IMR-90 (cell line): ENCODE measurements around the gene AGBL1. TPM values are rescaled to one million over a fixed set of nuclear protein-coding genes. Genes with fewer than 3 reads are reported as not detected.

Experiments used
- ATAC-seq: fragments of 200-7000 bp; cut with Tn5 transposase; 2 replicates; pipeline ENCODE4 v1.9.1; 2020; ENCODE audit warnings: low read depth, mild to moderate bottlenecking, moderate library complexity
- BruUV-seq: library from RNA; stranded (reverse); fragments of 400-500 nt; replicated peaks from 2 replicates; lab custom pipeline; 2021; lab: Mats Ljungman, UMichigan
- CTCF ChIA-PET: fragments of 300-600 bp; formaldehyde crosslinking; extraction: SDS; loops from one replicate; lab custom pipeline; 2021; ENCODE audit warnings: antibody characterized with exemption; lab: Yijun Ruan, JAX
- POLR2A ChIA-PET: fragments of 300-600 bp; sonication (Branson Sonifier 250); formaldehyde crosslinking; loops from one replicate; lab custom pipeline; 2022; ENCODE audit warnings: antibody characterized with exemption; ENCODE audit not compliant: unreplicated experiment; lab: Charles Lee
- DNase-seq: peaks from one replicate; pipeline ENCODE4 v3.0.0; 2013
- H2AFZ ChIP-seq: replicated peaks from 2 replicates; pipeline ENCODE3; 2013; ENCODE audit warnings: low read length, mild to moderate bottlenecking; ENCODE audit not compliant: poor library complexity
- H2AK5ac ChIP-seq: 2 replicates; pipeline ENCODE4 v1.6.1; 2013; ENCODE audit warnings: low read depth, low read length, inconsistent platforms
- H2AK9ac ChIP-seq: replicated peaks from 2 replicates; pipeline ENCODE3; 2013; ENCODE audit warnings: mild to moderate bottlenecking, low read depth, low read length, moderate library complexity; ENCODE audit not compliant: poor library complexity
- H2BK120ac ChIP-seq: 2 replicates; pipeline ENCODE4 v1.6.1; 2013; ENCODE audit warnings: low read depth, low read length, inconsistent platforms
- H2BK15ac ChIP-seq: 3 replicates; pipeline ENCODE4 v1.6.1; 2013; ENCODE audit warnings: low read depth, low read length, inconsistent platforms
- H2BK20ac ChIP-seq: 2 replicates; pipeline ENCODE4 v1.6.1; 2013; ENCODE audit warnings: low read depth, mild to moderate bottlenecking, inconsistent platforms, low read length, moderate library complexity
- H2BK5ac ChIP-seq: 2 replicates; pipeline ENCODE4 v1.6.1; 2013; ENCODE audit warnings: mild to moderate bottlenecking, low read depth, low read length, inconsistent platforms; ENCODE audit not compliant: poor library complexity, severe bottlenecking
- H3K14ac ChIP-seq: replicated peaks from 2 replicates; pipeline ENCODE4 v1.6.1; 2013; ENCODE audit warnings: low read depth, low read length, inconsistent platforms
- H3K18ac ChIP-seq: 2 replicates; pipeline ENCODE4 v1.6.1; 2013; ENCODE audit warnings: low read depth, low read length, control low read depth
- H3K23ac ChIP-seq: 2 replicates; pipeline ENCODE4 v1.6.1; 2013; ENCODE audit warnings: low read depth, low read length, inconsistent platforms
- H3K27ac ChIP-seq: 2 replicates; pipeline ENCODE4 v1.5.1; 2013; ENCODE audit warnings: mild to moderate bottlenecking, control low read depth, low read length; ENCODE audit not compliant: insufficient read depth
- H3K27me3 ChIP-seq: 2 replicates; pipeline ENCODE4 v1.6.1; 2013; ENCODE audit warnings: low read length; ENCODE audit not compliant: control insufficient read depth, insufficient read depth
- H3K36me3 ChIP-seq: 2 replicates; pipeline ENCODE4 v1.6.1; 2013; ENCODE audit warnings: low read length, mixed read lengths; ENCODE audit not compliant: control insufficient read depth, insufficient read depth
- H3K4ac ChIP-seq: 2 replicates; pipeline ENCODE4 v1.6.1; 2013; ENCODE audit warnings: low read depth, low read length, inconsistent platforms
- H3K4me1 ChIP-seq: 2 replicates; pipeline ENCODE4 v1.6.1; 2013; ENCODE audit warnings: low read length, mixed read lengths; ENCODE audit not compliant: control insufficient read depth, insufficient read depth
- H3K4me2 ChIP-seq: 2 replicates; pipeline ENCODE4 v1.6.1; 2013; ENCODE audit warnings: low read depth, mild to moderate bottlenecking, control low read depth, low read length, moderate library complexity
- H3K4me3 ChIP-seq: 2 replicates; pipeline ENCODE4 v1.5.1; 2013; ENCODE audit warnings: low read depth, mild to moderate bottlenecking, control low read depth, low read length, moderate library complexity; ENCODE audit not compliant: insufficient read depth
- H3K56ac ChIP-seq: 2 replicates; pipeline ENCODE4 v1.6.1; 2013; ENCODE audit warnings: low read length, inconsistent platforms; ENCODE audit not compliant: insufficient read depth; ENCODE audit errors: extremely low read depth
- H3K79me1 ChIP-seq, 2 experiments: 2 replicates each; pipeline ENCODE4 v1.6.1; 2013; ENCODE audit warnings: low read length in 2 of 2, inconsistent platforms in 1 of 2, low read depth in 1 of 2
- H3K9ac ChIP-seq: 2 replicates; pipeline ENCODE4 v1.6.1; 2013; ENCODE audit warnings: low read depth, low read length, control low read depth
- H3K9me1 ChIP-seq: 2 replicates; pipeline ENCODE4 v1.6.1; 2013; ENCODE audit warnings: low read length, inconsistent platforms; ENCODE audit not compliant: insufficient read depth
- H3K9me3 ChIP-seq: 2 replicates; pipeline ENCODE4 v1.6.1; 2013; ENCODE audit warnings: low read length; ENCODE audit not compliant: control insufficient read depth, insufficient read depth
- H4K20me1 ChIP-seq: 2 replicates; pipeline ENCODE4 v1.6.1; 2013; ENCODE audit warnings: low read length, inconsistent platforms; ENCODE audit not compliant: insufficient read depth
- H4K5ac ChIP-seq: 2 replicates; pipeline ENCODE4 v1.6.1; 2013; ENCODE audit warnings: mild to moderate bottlenecking, low read depth, low read length, control low read depth
- H4K8ac ChIP-seq, 2 experiments: 2 replicates each; pipeline ENCODE4 v1.6.1; 2013; ENCODE audit warnings: low read depth in 2 of 2, low read length in 2 of 2, control low read depth in 1 of 2, inconsistent platforms in 1 of 2
- H4K91ac ChIP-seq: 2 replicates; pipeline ENCODE4 v1.6.1; 2013; ENCODE audit warnings: low read depth, low read length, inconsistent platforms; ENCODE audit not compliant: insufficient read depth
- BHLHE40 ChIP-seq: fragments of 150-350 bp; IDR thresholded peaks from 2 replicates; pipeline ENCODE4 v1.6.1; 2016; ENCODE audit warnings: mild to moderate bottlenecking, low read depth, low read length
- CEBPB ChIP-seq: IDR thresholded peaks from 2 replicates; pipeline ENCODE4 v1.6.1; 2012; ENCODE audit warnings: low read depth, low read length, improper control_type of control experiment
- FOS ChIP-seq: fragments of 150-350 bp; IDR thresholded peaks from 2 replicates; pipeline ENCODE4 v1.6.1; 2016; ENCODE audit warnings: low read depth, low read length
- MAFK ChIP-seq: IDR thresholded peaks from 2 replicates; pipeline ENCODE4 v1.6.1; 2012; ENCODE audit warnings: low read depth, low read length, improper control_type of control experiment
- MAZ ChIP-seq: IDR thresholded peaks from 2 replicates; pipeline ENCODE4 v1.6.1; 2012; ENCODE audit warnings: low read depth, mild to moderate bottlenecking, low read length, improper control_type of control experiment, moderate library complexity, borderline replicate concordance
- MXI1 ChIP-seq: IDR thresholded peaks from 2 replicates; pipeline ENCODE4 v1.6.1; 2012; ENCODE audit warnings: low read depth, mild to moderate bottlenecking, low read length, moderate library complexity, borderline replicate concordance
- NFE2L2 ChIP-seq: fragments of 150-350 bp; IDR thresholded peaks from 2 replicates; pipeline ENCODE4 v1.6.1; 2016; ENCODE audit warnings: low read depth, mild to moderate bottlenecking, low read length
- POLR2A ChIP-seq: IDR thresholded peaks from 2 replicates; pipeline ENCODE4 v1.6.1; 2012; ENCODE audit warnings: mild to moderate bottlenecking, low read depth, low read length
- RAD21 ChIP-seq: IDR thresholded peaks from 2 replicates; pipeline ENCODE4 v1.6.1; 2012; ENCODE audit warnings: low read length, improper control_type of control experiment
- RCOR1 ChIP-seq: IDR thresholded peaks from 2 replicates; pipeline ENCODE4 v1.6.1; 2012; ENCODE audit warnings: mild to moderate bottlenecking, low read length, improper control_type of control experiment; ENCODE audit not compliant: insufficient replicate concordance
- RFX5 ChIP-seq: IDR thresholded peaks from 2 replicates; pipeline ENCODE4 v1.8.0; 2012; ENCODE audit warnings: low read depth, mild to moderate bottlenecking, low read length, moderate library complexity
- SMC3 ChIP-seq: fragments of 150-350 bp; IDR thresholded peaks from 2 replicates; pipeline ENCODE4 v1.6.1; 2016; ENCODE audit warnings: low read depth, mild to moderate bottlenecking, antibody characterized with exemption, low read length, moderate library complexity
- WGBS, 2 experiments: methylation state at CpG; one replicate each; pipeline versions ENCODE4 v1.1.5 to v1.1.7; 2013; ENCODE audit warnings: missing lambda C conversion rate in 2 of 2; ENCODE audit not compliant: insufficient read length in 1 of 2; ENCODE audit errors: extremely low coverage in 2 of 2; 5-methylcytosine and 5-hydroxymethylcytosine counted together
- dilution Hi-C: fragments of 300-500 bp; cut with HindIII; formaldehyde crosslinking; loops from one replicate; pipeline ENCODE4 v1.14.3; 2018; ENCODE audit warnings: low sequenced_read_pairs; ENCODE audit not compliant: unreplicated experiment
- in situ Hi-C: fragments of 300-500 bp; cut with MboI; formaldehyde crosslinking; loops from 3 replicates; pipeline ENCODE4 v1.14.3; 2019; ENCODE audit warnings: low sequenced_read_pairs, inconsistent platforms, mixed read lengths
- intact Hi-C: fragments of 100-400 bp; cut with micrococcal nuclease; formaldehyde crosslinking; loops from 2 replicates; pipeline ENCODE4 v1.10.0; 2022
- polyA plus RNA-seq, 3 experiments: library from polyadenylated mRNA; depleted of rRNA; stranded (reverse); fragments of >200 nt; gene quantifications; 2 replicates each; pipeline ENCODE4 v1.2.3, GENCODE V29; 2012; ENCODE audit warnings: low replicate concordance in 1 of 3
- total RNA-seq: library from RNA; depleted of rRNA; stranded (reverse); fragments of >200 nt; gene quantifications from 2 replicates; pipeline ENCODE4 v1.2.3, GENCODE V29; 2012
- TF ChIP-seq, protein P1 (sequence below): fragments of 150-350 bp; IDR thresholded peaks from 2 replicates; pipeline ENCODE4 v1.6.1; 2017; ENCODE audit warnings: mild to moderate bottlenecking, antibody characterized with exemption, low read length, low read depth
- TF ChIP-seq, protein P2 (sequence below): fragments of 150-350 bp; IDR thresholded peaks from 2 replicates; pipeline ENCODE4 v1.6.1; 2016; ENCODE audit warnings: low read depth, mild to moderate bottlenecking, low read length, moderate library complexity, borderline replicate concordance
- TF ChIP-seq, protein P3 (sequence below): conservative IDR thresholded peaks from 2 replicates; pipeline ENCODE4 v1.5.1; 2012; ENCODE audit warnings: mild to moderate bottlenecking, low read depth, low read length, improper control_type of control experiment

The AGBL1 gene
- total and polyA plus RNA-seq, 2 of the 4 experiments (the other 2 are of a cell fraction) = not detected

DNA sequence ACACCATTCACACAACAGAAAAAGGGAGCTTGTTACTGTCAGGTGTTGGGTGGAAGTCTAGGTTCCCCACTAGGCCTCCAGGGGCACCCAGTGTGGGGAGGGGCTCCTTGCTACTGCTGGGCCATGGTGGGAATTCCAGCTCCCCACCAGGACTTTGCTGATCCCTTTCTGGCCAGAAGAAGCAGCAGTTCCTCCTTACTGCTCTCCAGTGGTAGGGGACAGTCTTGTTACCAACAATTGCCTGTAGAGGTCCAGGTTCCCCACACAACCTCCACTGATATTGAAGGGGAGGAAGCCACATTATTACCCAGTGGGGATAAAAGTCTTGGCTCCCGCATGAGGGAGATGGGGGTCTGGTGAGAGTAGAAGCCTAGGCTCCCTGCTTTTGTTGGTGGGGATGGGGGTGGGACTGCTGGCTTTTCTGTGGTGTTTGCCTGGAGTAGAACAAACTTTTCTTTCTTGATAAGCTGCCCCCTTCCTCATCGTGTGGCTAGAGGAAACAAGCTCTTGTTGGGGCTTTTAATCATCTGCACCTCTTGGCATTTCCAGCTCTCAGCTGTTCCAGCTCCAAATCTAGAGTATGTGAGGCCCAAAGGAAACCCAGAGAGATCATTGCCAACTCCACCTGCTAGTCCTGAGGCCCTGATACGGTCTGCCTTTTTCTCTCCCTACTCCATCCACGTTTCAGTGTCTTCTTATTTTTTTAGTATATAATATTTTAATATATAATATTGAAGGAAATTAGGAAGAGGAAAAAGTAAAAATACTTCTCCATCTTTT lies 824.2 kb downstream of the AGBL1 start:
- intact Hi-C loops (no loop called here), dilution Hi-C loops (no loop called here), in situ Hi-C loops (no loop called here)
- no peak overlapping the region for H2AK9ac ChIP-seq
- H3K9ac ChIP-seq = no peak overlapping the region
- no peak overlapping the region for H2BK120ac ChIP-seq
- no peaks in the 10 kb centered on the region for H3K27me3 ChIP-seq
- no peak overlapping the region for H2BK15ac ChIP-seq
- no peaks in the 10 kb centered on the region for H3K79me1 ChIP-seq
- H4K8ac ChIP-seq = no peak overlapping the region
- no peak overlapping the region for H3K56ac ChIP-seq
- no peaks in the 10 kb centered on the region for H3K36me3 ChIP-seq
- no peak overlapping the region for H3K4me3 ChIP-seq
- no peak overlapping the region for H2AK5ac ChIP-seq
- H3K18ac ChIP-seq = no peak overlapping the region
- H2BK5ac ChIP-seq = no peak overlapping the region
- ATAC-seq = no peak
- H4K91ac ChIP-seq = no peak overlapping the region
- no peak for DNase-seq
- H3K4me2 ChIP-seq = no peak overlapping the region
- no peak overlapping the region for H2AFZ ChIP-seq
- H3K9me1 ChIP-seq = no peaks in the 10 kb centered on the region
- H3K4ac ChIP-seq = no peak overlapping the region
- no peaks in the 10 kb centered on the region for H4K20me1 ChIP-seq
- H3K9me3 ChIP-seq = peaks cover 9% of the 10 kb centered on the region
- H3K23ac ChIP-seq = no peak overlapping the region
- no peak overlapping the region for H3K14ac ChIP-seq
- ChIA-PET POLR2A (interaction anchor here (0.6 kb wide), 1 partner anchor 43 kb away, joined by 3 read pairs; no protein-coding TSS in a partner anchor), CTCF (interaction anchor here (0.6 kb wide), 1 partner anchor 1503 kb away, joined by 3 read pairs; no protein-coding TSS in a partner anchor)
- no peak overlapping the region for H2BK20ac ChIP-seq
- H3K4me1 ChIP-seq = no peaks in the 10 kb centered on the region
- no peak overlapping the region for H3K27ac ChIP-seq
- H4K5ac ChIP-seq = no peak overlapping the region
- no CpG with 5 or more reads among the region's 4 CpGs for WGBS, 2 experiments
- BruUV-seq = no TSS peak
- TF ChIP-seq NFE2L2 = no peak
- TF ChIP-seq, protein P1, sequence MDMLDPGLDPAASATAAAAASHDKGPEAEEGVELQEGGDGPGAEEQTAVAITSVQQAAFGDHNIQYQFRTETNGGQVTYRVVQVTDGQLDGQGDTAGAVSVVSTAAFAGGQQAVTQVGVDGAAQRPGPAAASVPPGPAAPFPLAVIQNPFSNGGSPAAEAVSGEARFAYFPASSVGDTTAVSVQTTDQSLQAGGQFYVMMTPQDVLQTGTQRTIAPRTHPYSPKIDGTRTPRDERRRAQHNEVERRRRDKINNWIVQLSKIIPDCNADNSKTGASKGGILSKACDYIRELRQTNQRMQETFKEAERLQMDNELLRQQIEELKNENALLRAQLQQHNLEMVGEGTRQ = no peak
- TF ChIP-seq, protein P2, sequence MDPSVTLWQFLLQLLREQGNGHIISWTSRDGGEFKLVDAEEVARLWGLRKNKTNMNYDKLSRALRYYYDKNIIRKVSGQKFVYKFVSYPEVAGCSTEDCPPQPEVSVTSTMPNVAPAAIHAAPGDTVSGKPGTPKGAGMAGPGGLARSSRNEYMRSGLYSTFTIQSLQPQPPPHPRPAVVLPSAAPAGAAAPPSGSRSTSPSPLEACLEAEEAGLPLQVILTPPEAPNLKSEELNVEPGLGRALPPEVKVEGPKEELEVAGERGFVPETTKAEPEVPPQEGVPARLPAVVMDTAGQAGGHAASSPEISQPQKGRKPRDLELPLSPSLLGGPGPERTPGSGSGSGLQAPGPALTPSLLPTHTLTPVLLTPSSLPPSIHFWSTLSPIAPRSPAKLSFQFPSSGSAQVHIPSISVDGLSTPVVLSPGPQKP = no peak
- TF ChIP-seq MAFK = no peak
- no peak for TF ChIP-seq MAZ
- no peak for TF ChIP-seq BHLHE40
- TF ChIP-seq RAD21 = no peak
- TF ChIP-seq SMC3 = no peak
- no peak for TF ChIP-seq CEBPB
- TF ChIP-seq, protein P3, sequence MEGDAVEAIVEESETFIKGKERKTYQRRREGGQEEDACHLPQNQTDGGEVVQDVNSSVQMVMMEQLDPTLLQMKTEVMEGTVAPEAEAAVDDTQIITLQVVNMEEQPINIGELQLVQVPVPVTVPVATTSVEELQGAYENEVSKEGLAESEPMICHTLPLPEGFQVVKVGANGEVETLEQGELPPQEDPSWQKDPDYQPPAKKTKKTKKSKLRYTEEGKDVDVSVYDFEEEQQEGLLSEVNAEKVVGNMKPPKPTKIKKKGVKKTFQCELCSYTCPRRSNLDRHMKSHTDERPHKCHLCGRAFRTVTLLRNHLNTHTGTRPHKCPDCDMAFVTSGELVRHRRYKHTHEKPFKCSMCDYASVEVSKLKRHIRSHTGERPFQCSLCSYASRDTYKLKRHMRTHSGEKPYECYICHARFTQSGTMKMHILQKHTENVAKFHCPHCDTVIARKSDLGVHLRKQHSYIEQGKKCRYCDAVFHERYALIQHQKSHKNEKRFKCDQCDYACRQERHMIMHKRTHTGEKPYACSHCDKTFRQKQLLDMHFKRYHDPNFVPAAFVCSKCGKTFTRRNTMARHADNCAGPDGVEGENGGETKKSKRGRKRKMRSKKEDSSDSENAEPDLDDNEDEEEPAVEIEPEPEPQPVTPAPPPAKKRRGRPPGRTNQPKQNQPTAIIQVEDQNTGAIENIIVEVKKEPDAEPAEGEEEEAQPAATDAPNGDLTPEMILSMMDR = no peak
- TF ChIP-seq FOS = no peak
- no peak for TF ChIP-seq POLR2A
- no peak for TF ChIP-seq RFX5
- no peak for TF ChIP-seq RCOR1
- no peak for TF ChIP-seq MXI1
